ENCODE measurements around the gene ALKBH1. TPM values are rescaled to one million over a fixed set of nuclear protein-coding genes. Genes with fewer than 3 reads are reported as not detected.
"Not testable (repeated sequence)": the region's sequence is repeated elsewhere in the genome, so short reads cannot be mapped to it uniquely, and the experiment has no call there.

ALKBH1 gene
- total RNA-seq, 4 donors from 2014 or later, result 6.3 to 13.8 (median 10.3) TPM

DNA sequence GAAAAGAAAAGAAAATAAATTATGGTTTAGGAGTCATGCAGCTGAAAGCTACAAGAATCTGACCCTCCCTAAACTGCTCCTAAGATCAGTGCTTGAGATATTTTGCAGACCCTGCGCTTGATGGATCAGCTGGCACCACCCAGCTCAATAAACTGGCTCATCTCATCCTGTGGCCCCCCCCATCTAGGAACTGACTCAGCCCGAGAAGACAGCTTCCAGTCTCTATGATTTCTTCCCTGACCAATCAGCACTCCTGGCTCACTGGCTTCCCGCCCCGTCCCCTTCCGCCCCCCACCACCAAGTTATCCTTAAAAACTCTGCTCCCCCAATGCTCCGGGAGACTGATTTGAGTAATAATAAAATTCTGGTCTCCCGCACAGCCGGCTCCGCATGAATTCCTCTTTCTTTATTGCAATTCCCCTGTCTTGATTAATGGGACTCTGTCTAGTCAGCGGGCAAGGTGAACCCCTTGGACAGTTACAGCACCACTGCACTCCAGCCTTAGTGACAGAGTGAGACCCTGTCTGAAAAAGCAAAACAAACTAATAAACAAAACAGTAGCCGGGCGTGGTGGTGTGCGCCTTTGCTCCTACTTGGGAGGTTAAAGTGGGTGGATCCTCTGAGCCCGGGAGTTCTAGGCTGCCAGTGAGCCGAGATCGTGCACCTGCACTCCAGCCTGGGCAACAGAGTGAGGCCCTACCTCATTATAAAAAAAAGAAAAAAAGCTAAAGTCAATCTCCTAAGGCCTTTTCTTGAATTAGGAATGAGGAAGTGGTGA is 66.9 kb downstream of the ALKBH1 start:
- no peaks in the 10 kb centered on the region for H3K27me3 ChIP-seq
- no peaks in the 10 kb centered on the region for H3K36me3 ChIP-seq
- peak overlapping the region; percentile 61 to 68 (median 63) for H3K27ac ChIP-seq
- no peak overlapping the region for H3K4me3 ChIP-seq (replicated peaks in 1 of 3)
- intact Hi-C loops (cut with DNase I), result no loop called here
- 70 to 72% methylated on average over 16 of the region's 16 CpGs for WGBS, 2 donors
- DNase-seq, result no peak
- H3K4me1 ChIP-seq, result peaks cover 0 to 4% of the 10 kb centered on the region in 2 donors
- TF ChIP-seq POLR2A (IDR thresholded peaks at IDR 0.05) (no peak), CTCF (IDR thresholded peaks at IDR 0.05) (no peak)
- H3K9me3 ChIP-seq, result no peaks in the 10 kb centered on the region

DNA sequence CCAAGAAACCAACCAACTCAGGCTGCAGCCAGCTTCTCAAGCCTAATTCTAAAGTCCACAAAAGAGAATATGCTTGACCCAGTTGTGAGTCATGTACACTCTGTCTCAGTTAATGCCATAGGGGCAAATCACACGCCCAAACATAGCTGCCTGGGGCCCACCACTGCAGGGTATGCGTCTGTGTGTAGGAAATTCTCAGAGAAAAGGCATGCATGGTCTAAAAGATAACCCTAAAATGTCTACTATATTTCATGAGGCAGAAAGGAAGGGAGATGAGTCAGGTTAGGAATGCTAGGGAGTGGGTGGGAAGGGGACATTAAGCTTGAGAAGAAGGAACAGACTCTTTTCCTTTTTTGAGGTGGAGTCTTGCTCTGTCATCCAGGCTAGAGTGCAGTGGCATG is 69.1 kb downstream of the ALKBH1 start:
- H3K27ac ChIP-seq, result no peak overlapping the region

DNA sequence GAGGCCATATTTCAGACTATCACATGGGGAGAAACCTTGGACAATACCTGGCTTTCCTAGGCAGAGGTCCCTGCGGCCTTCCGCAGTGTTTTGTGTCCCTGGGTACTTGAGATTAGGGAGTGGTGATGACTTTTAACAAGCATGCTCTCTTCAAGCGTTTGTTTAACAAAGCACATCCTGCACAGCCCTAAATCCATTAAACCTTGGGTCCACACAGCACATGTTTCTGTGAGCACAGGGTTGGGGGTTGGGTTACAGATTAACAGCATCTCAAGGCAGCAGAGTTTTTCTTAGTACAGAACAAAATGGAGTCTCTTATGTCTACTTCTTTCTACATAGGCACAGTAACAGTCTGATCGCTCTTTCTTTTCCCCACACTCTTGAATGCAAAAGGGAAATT is 72.0 kb downstream of the ALKBH1 start:
- H3K36me3 ChIP-seq; DNase-seq; H3K27ac ChIP-seq; H3K4me1 ChIP-seq; H3K4me3 ChIP-seq (replicated peaks in 1 of 3); intact Hi-C loops (cut with DNase I); H3K27me3 ChIP-seq; H3K9me3 ChIP-seq: not testable (repeated sequence)
- WGBS, 2 donors, result 64 to 72% methylated on average over 4 of the region's 4 CpGs

More for the DNA sequence above, 69.1 kb downstream of the ALKBH1 start:
- Histone ChIP-seq H3K36me3 (no peaks in the 10 kb centered on the region), H3K4me3 (replicated peaks in 1 of 3) (no peak overlapping the region), H3K9me3 (no peaks in the 10 kb centered on the region), H3K4me1 (peaks cover 0 to 4% of the 10 kb centered on the region in 2 donors), H3K27me3 (no peaks in the 10 kb centered on the region)
- TF ChIP-seq POLR2A (IDR thresholded peaks at IDR 0.05) (no peak), CTCF (IDR thresholded peaks at IDR 0.05) (no peak)
- no peak for DNase-seq
- intact Hi-C loops (cut with DNase I), result no loop called here
- WGBS, 2 donors, result 82 to 90% methylated on average over 2 of the region's 2 CpGs

DNA sequence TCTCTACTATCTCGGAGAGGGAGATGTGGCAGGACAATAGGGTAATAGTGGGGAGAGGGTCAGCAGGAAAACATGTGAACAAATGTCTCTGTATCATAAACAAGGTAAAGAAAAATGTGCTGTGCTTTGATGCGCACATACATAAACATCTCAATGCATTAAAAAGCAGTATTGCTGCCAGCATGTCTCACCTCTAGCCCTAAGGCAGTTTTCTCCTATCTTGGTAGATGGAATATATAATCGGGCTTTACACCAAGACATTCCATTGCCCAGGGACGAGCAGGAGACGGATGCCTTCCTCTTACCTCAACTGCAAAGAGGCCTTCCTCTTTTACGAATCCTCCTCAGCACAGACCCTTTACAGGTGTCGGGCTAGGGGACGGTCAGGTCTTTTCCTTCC is 72.4 kb downstream of the ALKBH1 start:
- H3K9me3 ChIP-seq; H3K36me3 ChIP-seq; H3K27ac ChIP-seq; intact Hi-C loops (cut with DNase I); H3K27me3 ChIP-seq; DNase-seq; H3K4me3 ChIP-seq (replicated peaks in 1 of 3); H3K4me1 ChIP-seq: not testable (repeated sequence)
- 81 to 93% methylated on average over 8 of the region's 8 CpGs for WGBS, 2 donors

- Histone ChIP-seq H3K27ac (no peak overlapping the region), H3K27me3 (no peaks in the 10 kb centered on the region), H3K4me3 (replicated peaks in 1 of 3) (no peak overlapping the region), H3K36me3 (no peaks in the 10 kb centered on the region), H3K9me3 (no peaks in the 10 kb centered on the region), H3K4me1 (no peaks in the 10 kb centered on the region)
- intact Hi-C loops (cut with DNase I), result no loop called here
- no peak for TF ChIP-seq CTCF (IDR thresholded peaks at IDR 0.05)
- no peak for TF ChIP-seq POLR2A (IDR thresholded peaks at IDR 0.05)
- WGBS, 2 donors, result 48 to 59% methylated on average over 2 of the region's 2 CpGs
- no peak for DNase-seq
These were observed 77.7 kb downstream of the ALKBH1 start for GRCh38 chr14:77630111-77630510.

DNA sequence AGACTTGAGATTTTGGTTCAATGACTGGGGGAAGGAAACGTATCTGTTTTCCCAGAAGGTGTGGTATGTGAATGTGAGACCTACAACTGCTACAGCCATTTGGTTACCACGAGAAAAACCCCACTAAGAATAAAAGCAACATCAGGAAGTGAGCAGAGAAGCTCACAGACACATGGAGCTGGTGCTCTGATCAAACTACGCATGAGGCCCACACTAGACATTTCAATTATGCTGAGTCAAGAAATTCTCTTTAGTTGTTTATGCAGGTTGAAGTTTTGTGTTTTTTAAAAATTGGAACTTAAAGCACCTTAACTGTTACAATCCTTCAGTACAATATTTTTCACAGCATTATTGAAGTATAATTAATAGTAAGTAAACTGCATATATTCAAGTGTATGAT is 82.5 kb downstream of the ALKBH1 start:
- Histone ChIP-seq H3K9me3 (no peaks in the 10 kb centered on the region), H3K27ac (no peak overlapping the region), H3K27me3 (no peaks in the 10 kb centered on the region), H3K4me3 (replicated peaks in 1 of 3) (no peak overlapping the region), H3K4me1 (peaks cover 8 to 17% of the 10 kb centered on the region in 2 donors), H3K36me3 (no peaks in the 10 kb centered on the region)
- TF ChIP-seq POLR2A (IDR thresholded peaks at IDR 0.05) (no peak), CTCF (IDR thresholded peaks at IDR 0.05) (no peak)
- no peak for DNase-seq
- 71 to 83% methylated on average over 3 of the region's 3 CpGs for WGBS, 2 donors
- intact Hi-C loops (cut with DNase I), result no loop called here
